BJ (cell line): Measurements from ENCODE around the gene TMEM18. TPM values are rescaled to one million over a fixed set of nuclear protein-coding genes. Genes with fewer than 3 reads are reported as not detected.
A peak's percentile ranks its signal among the peaks of the same experiment; 100 is the strongest.

Experiments
- CTCF ChIA-PET: fragments of 350-600 bp; formaldehyde crosslinking; extraction: SDS; loops from one replicate; lab custom pipeline; 2021; ENCODE audit warnings: antibody characterized with exemption, inconsistent platforms; lab: Yijun Ruan, JAX
- POLR2A ChIA-PET: fragments of 300-600 bp; sonication (Branson Sonifier 250); formaldehyde crosslinking; extraction: SDS; loops from one replicate; lab custom pipeline; 2021; ENCODE audit warnings: antibody characterized with exemption; lab: Charles Lee
- DNase-seq: peaks from one replicate; pipeline ENCODE4 v3.0.0-alpha.2; 2011; ENCODE audit warnings: low read depth
- H3K27me3 ChIP-seq: 2 replicates; pipeline ENCODE4 v1.6.0; 2011; ENCODE audit warnings: low read length; ENCODE audit not compliant: control insufficient read depth, insufficient read depth
- H3K36me3 ChIP-seq: 2 replicates; pipeline ENCODE4 v1.5.1; 2011; ENCODE audit warnings: low read length; ENCODE audit not compliant: control insufficient read depth, insufficient read depth
- H3K4me3 ChIP-seq: 2 replicates; pipeline ENCODE4 v1.5.1; 2011; ENCODE audit warnings: low read depth, mild to moderate bottlenecking, control low read depth, low read length
- polyA plus RNA-seq: library from polyadenylated mRNA; depleted of rRNA; stranded (reverse); fragments of >200 nt; gene quantifications from 2 replicates; pipeline ENCODE4 v1.2.3, GENCODE V29; 2011
- TF ChIP-seq, protein P1 (sequence below): IDR thresholded peaks from 2 replicates; pipeline ENCODE4 v1.5.1; 2011; ENCODE audit warnings: low read depth, mild to moderate bottlenecking, control low read depth, inconsistent platforms, low read length, moderate library complexity; ENCODE audit not compliant: insufficient read depth

The TMEM18 gene
- polyA plus RNA-seq, 1 experiment = 17.9 TPM

- CTCF ChIA-PET = interaction anchor here (0.9 to 3.2 kb wide), 13 partner anchors 11 to 1105 kb away, joined by 3 to 34 read pairs (median 4); no protein-coding TSS in a partner anchor
- H3K36me3 ChIP-seq = no peaks in the 10 kb centered on the region
- H3K27me3 ChIP-seq = peaks cover 2% of the 10 kb centered on the region; the same call in 1 of the 2 replicates
- DNase-seq = no peak
- TF ChIP-seq, protein P1, sequence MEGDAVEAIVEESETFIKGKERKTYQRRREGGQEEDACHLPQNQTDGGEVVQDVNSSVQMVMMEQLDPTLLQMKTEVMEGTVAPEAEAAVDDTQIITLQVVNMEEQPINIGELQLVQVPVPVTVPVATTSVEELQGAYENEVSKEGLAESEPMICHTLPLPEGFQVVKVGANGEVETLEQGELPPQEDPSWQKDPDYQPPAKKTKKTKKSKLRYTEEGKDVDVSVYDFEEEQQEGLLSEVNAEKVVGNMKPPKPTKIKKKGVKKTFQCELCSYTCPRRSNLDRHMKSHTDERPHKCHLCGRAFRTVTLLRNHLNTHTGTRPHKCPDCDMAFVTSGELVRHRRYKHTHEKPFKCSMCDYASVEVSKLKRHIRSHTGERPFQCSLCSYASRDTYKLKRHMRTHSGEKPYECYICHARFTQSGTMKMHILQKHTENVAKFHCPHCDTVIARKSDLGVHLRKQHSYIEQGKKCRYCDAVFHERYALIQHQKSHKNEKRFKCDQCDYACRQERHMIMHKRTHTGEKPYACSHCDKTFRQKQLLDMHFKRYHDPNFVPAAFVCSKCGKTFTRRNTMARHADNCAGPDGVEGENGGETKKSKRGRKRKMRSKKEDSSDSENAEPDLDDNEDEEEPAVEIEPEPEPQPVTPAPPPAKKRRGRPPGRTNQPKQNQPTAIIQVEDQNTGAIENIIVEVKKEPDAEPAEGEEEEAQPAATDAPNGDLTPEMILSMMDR = peak; percentile 83
- POLR2A ChIA-PET = no interaction called here
- no peak overlapping the region for H3K4me3 ChIP-seq
These were observed 37.0 kb upstream of the TMEM18 start for GRCh38 chr2:714005-714741.

GRCh38 chr2:710867-711665 is 33.9 kb upstream of the TMEM18 start:
- TF ChIP-seq, protein P1 = no peak
- no peak overlapping the region for H3K4me3 ChIP-seq
- POLR2A ChIA-PET = no interaction called here
- H3K27me3 ChIP-seq = peaks cover 2% of the 10 kb centered on the region; the same call in 1 of the 2 replicates
- H3K36me3 ChIP-seq = no peaks in the 10 kb centered on the region
- no peak for DNase-seq
- CTCF ChIA-PET = interaction anchor here (1.0 to 2.2 kb wide), 3 partner anchors 834 to 840 kb away, joined by 3 to 6 read pairs (median 3); no protein-coding TSS in a partner anchor

- no peak overlapping the region for H3K4me3 ChIP-seq
- TF ChIP-seq, protein P1 = no peak
- peaks cover 2% of the 10 kb centered on the region; the same call in 1 of the 2 replicates for H3K27me3 ChIP-seq
- DNase-seq = no peak
- no peaks in the 10 kb centered on the region for H3K36me3 ChIP-seq
- ChIA-PET POLR2A (no interaction called here), CTCF (no interaction called here)
These were observed 32.0 kb upstream of the TMEM18 start for GRCh38 chr2:709138-709765.

GRCh38 chr2:708667-709066 is 31.5 kb upstream of the TMEM18 start:
- ChIA-PET CTCF (no interaction called here), POLR2A (no interaction called here)
- Histone ChIP-seq H3K36me3 (no peaks in the 10 kb centered on the region), H3K4me3 (no peak overlapping the region), H3K27me3 (peaks cover 2% of the 10 kb centered on the region; the same call in 1 of the 2 replicates)
- TF ChIP-seq, protein P1 = no peak
- no peak for DNase-seq
